NCI-H1417 treated with DMSO at 0.1 percent for 48 hours (cell line): ENCODE data around the gene TSPYL6.
"Not testable (repeated sequence)": the region's sequence is repeated elsewhere in the genome, so short reads cannot be mapped to it uniquely, and the experiment has no call there.

Experiments used
- DNase-seq: peaks from one replicate; lab custom pipeline; 2025; lab: John Stamatoyannopoulos, UW

The TSPYL6 gene

GRCh38 chr2:54256091-54256694 is at the start of gene TSPYL6:
TSS of gene TSPYL6 (minus strand) at chr2:54256229. CDS start at chr2:54256151, 78 bp downstream.
- DNase-seq, result no peak

DNA sequence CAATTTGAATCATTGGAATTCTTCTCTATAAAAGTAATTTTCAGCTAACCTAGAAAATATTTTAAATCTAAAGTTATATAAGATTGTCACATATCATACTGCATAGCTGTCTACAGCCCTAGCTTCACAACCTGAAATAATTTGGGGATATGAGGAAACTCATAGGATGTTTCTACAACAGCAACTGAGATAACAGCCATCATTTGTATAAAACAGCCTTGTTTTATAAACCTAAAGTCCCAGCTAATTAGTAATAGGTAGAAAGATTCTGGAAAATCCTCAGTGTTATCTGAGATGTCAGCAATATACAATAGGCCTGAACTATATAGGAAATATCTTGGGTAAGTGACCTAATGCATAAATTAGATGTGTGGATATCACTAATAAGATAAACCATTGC is 47.6 kb upstream of the TSPYL6 start:
- DNase-seq, result no peak

DNA sequence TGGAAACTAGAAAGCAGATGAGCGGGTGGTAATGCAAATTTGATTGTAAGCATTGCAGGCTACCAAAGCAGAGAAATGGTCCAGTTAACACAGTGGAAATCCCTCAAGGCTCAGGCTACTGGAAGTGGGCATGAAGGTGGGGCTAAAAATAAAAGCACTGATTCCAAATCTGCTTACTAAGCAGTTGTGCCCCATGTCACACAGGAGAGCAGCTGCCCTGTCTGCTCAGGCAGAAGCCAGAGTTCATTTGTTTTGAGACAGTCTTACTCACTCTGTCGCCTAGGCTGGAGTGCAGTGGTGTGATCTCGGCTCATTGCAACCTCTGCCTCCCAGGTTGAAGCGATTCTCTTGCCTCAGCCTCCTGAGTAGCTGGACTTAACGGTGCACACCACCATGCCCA is 42.5 kb upstream of the TSPYL6 start:
- DNase-seq, result no peak

- no peak for DNase-seq
Measured at GRCh38 chr2:54295911-54296310, 39.9 kb upstream of the TSPYL6 start.

- not testable (repeated sequence) for DNase-seq
Measured at GRCh38 chr2:54294665-54295064, 38.6 kb upstream of the TSPYL6 start.

- no peak for DNase-seq
Measured at GRCh38 chr2:54290356-54291025, 34.5 kb upstream of the TSPYL6 start.

DNA sequence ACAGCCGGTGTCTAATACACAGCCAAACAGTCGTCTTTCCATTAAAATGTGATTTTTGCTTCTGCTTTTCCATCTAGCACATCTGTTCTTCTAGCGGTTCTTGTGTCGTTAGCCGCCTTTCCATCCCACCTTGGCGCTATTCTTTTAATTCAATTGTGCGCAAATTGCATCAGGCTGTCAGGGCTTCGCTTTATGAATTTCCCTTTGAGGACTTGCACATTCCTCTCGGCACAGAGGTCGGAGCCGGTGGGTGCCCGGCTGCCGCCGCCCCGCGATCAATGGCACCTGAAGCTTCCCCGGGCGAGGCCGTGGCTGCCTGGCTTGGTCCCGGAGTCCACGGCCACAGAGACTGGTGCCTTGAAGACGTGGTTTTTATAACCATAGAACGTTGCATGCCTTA is 33.9 kb upstream of the TSPYL6 start:
- DNase-seq, result no peak

- DNase-seq, result no peak
Measured at GRCh38 chr2:54287532-54287931, 31.5 kb upstream of the TSPYL6 start.

DNA sequence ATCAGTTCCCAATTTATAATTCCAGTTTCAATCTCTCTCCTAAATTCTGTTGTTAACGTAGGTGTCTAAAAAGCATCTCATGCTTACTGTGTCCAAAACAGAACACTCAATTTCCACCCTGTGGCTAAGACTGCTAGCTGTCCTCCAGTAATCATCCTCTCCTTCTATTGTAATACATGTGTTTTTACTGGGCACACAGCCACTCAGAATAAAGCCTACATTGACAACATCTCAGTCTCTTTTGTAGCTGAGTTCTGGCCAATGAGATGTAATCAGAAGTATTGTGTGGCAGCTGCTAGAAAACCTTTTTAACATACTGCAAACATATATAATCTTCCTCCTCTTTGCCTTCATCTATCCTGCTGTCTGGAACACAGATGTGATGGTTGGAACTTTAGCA is 29.4 kb upstream of the TSPYL6 start:
- DNase-seq, result no peak

DNA sequence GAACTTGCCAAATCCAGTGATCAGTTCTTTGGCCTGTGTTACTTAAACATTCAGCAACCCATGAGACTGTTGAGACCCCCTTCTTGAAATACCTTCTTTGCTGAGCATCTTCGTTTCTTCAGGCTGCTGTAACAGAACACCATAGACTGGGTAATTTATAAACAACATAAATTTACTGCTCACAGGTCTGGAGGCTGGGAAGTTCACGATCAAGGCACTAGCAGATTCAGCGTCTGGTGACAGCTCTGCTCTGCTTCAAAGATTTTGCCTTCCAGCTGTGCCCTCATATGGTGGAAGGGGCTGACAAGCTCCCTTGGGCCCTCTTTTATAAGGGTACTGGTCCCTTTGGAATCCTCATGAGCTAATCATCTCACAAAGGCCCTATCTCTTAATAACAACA is 28.8 kb upstream of the TSPYL6 start:
- no peak for DNase-seq

- no peak for DNase-seq
Measured at GRCh38 chr2:54279385-54279784, 23.4 kb upstream of the TSPYL6 start.

DNA sequence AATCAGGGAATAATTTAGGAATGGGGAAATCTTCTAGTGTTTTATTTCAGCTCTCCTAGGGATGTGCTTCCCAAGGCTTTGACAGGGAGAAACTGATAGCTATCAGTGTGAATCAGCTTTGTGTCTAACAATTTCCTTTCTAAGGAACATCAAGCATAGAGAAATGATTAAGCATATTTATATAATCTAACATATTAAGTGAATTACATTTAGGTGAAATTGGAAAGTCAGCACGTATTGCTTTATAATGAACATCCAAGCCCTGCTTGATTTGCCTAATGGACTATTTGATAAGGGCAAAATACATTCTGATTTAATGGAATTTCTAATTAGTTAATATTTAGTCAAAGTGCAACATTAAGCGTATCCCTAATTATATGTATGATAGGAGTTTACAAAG is 19.5 kb upstream of the TSPYL6 start:
- DNase-seq, result no peak

DNA sequence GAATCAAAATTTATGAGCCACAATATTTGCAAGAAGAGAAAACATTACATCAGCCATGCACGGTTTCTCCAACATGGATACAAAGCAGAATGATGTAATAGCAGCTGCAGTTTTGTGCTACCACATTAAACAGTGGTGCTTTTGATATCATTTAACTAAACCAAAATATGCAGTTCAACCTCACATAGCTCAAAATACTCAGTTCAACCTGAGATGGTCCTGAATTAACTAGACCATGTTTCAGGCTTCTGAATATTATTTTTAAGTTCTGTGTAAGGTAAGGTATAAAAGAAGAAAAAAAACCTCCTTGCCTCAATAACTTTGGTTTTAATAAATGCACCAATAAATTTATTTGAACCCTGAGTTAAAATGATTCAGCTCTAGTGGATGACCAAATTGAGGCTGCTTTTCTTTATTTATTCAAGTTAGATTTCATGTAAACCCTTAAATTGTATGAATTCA is 18.8 kb upstream of the TSPYL6 start:
- no peak for DNase-seq

GRCh38 chr2:54271843-54272627 is 16.0 kb upstream of the TSPYL6 start:
- no peak for DNase-seq

DNA sequence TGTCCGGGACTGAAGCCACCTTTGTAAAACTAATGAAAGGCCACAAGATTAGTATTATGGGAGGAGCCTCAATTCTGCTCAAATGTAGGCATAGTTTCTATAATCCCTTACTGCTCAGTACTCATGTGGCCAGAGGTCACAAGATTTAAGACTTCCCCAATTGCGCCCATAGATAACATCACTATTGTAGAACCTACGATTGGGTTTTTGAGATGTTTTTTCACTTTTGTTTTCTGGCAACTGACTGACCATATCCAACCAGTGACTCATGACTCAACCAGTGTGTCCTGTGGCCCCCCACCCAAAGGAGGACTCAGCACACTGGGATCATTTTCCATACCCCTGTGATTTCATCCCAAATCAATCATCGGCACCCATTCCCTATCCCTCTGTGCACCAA is 15.2 kb upstream of the TSPYL6 start:
- DNase-seq, result no peak

GRCh38 chr2:54267577-54267976 is 11.5 kb upstream of the TSPYL6 start:
- DNase-seq, result no peak

DNA sequence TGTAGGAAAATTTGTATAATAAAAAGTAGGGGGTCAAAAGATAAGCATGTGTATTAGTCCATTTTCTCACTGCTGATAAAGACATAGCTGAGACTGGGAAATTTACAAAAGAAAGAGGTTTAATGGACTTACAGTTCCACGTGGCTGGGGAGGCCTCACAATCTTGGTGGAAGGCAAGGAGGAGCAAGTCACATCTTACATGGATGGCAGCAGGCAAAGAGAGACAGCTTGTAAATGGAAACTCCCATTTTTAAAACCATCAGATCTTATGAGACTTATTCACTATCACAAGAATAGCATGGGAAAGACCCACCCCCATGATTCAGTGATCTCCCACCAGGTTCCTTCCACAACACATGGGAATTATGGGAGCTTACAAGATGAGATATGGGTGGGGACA is 9.1 kb upstream of the TSPYL6 start:
- DNase-seq, result not testable (repeated sequence)

DNA sequence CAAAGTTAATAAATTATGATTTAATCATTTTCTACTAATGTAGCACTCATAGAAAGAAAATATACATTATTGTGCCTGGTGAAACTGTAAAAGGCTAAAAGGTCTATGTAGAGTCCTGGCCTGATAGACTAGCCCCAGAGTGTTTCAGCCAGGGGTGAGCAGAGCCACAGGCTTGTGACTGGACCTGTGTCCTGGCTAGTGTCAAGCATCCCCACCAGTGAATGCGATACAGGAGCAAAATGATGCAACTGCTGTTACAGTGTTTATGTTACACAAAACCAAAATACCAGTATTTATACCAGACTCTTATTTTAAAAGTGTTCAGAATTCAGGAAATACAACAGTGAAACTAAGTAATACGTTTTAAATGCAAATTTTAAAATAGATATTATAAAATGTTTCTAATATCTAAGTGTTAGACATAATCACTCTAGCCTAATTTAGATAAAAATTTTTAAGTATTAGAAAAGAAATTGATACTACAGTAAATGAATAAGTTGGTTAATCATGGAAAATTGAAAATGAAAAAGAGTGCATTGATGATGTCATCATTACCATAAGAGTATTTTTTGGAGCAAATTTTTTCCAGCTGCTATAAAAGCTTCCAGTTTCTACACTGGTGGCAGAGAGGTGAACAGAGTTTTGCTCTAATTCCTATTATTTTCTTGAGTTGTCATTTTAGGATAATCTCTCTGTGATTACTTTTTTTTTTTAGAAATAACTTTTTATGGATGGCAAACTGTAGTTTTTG is 6.2 kb upstream of the TSPYL6 start:
- DNase-seq, result no peak

- no peak for DNase-seq
Measured at GRCh38 chr2:54261537-54261936, 5.5 kb upstream of the TSPYL6 start.

- no peak for DNase-seq
Measured at GRCh38 chr2:54260241-54260595, 4.2 kb upstream of the TSPYL6 start.

- DNase-seq, result no peak
Measured at GRCh38 chr2:54259413-54260240, 3.6 kb upstream of the TSPYL6 start.

DNA sequence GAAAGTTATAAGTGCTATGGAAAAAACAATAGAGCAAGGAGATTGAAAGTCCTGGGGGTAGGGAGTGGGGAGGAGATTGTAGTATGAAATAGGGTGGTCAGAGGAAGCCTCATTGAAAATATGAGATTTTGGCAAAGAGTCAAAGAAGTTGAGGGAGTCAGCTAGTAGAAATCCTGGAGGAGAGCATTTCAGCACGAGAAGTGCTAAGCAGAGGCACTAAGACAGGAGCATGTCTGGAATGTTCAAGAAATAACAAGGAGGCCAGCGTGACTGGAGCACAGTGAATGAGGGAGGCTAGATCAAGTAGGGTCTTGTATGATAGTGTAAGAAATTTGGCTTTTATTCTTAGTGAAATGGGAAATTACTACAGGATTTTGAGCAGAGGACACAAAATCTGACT is 2.1 kb upstream of the TSPYL6 start:
- DNase-seq, result no peak
